Activated CD4-positive, alpha-beta T cell treated with anti-CD3 and anti-CD28 coated beads for 24 hours (primary cell): ENCODE results near the gene STK40.

Source experiments
- DNase-seq, 2 donors: peaks; one replicate each; pipeline ENCODE4 v3.0.0-alpha.2; 2020; ENCODE audit warnings: low read depth in 2 of 2

STK40 gene

GRCh38 chr1:36397378-36398230, 11.9 kb upstream of the STK40 start, which contains the start of gene LSM10:
LSM10 (minus strand) TSS chr1:36397908; CDS start chr1:36394129, 3,779 bp downstream.
- peak; percentile 81 to 90 for DNase-seq

GRCh38 chr1:36397083-36397377, 11.3 kb upstream of the STK40 start:
- no peak for DNase-seq

GRCh38 chr1:36396359-36396758, 10.6 kb upstream of the STK40 start:
- DNase-seq = no peak

- no peak for DNase-seq
Measured at GRCh38 chr1:36393686-36394085, 8.0 kb upstream of the STK40 start.

- no peak for DNase-seq
Measured at GRCh38 chr1:36392836-36393235, 7.1 kb upstream of the STK40 start.

GRCh38 chr1:36391271-36391670, 5.5 kb upstream of the STK40 start:
- DNase-seq = no peak

GRCh38 chr1:36390411-36390810, 4.7 kb upstream of the STK40 start:
- no peak for DNase-seq

GRCh38 chr1:36389999-36390398, 4.3 kb upstream of the STK40 start:
- no peak for DNase-seq

GRCh38 chr1:36389261-36389660, 3.5 kb upstream of the STK40 start:
- DNase-seq = no peak

GRCh38 chr1:36387141-36387949, 1.6 kb upstream of the STK40 start:
- DNase-seq = no peak

GRCh38 chr1:36386265-36387140, 779 bp upstream of the STK40 start:
- peak; percentile 77 to 89 for DNase-seq

GRCh38 chr1:36384542-36385409, 948 bp downstream of the STK40 start:
- DNase-seq = no peak

- DNase-seq = no peak
Measured at GRCh38 chr1:36383240-36383639, 2.5 kb downstream of the STK40 start.

- DNase-seq = no peak
Measured at GRCh38 chr1:36382669-36383068, 3.1 kb downstream of the STK40 start.

- no peak for DNase-seq
Measured at GRCh38 chr1:36382231-36382630, 3.5 kb downstream of the STK40 start.

GRCh38 chr1:36381405-36381804, 4.3 kb downstream of the STK40 start:
- no peak for DNase-seq

- no peak for DNase-seq
Measured at GRCh38 chr1:36380782-36381181, 4.9 kb downstream of the STK40 start.

- DNase-seq = no peak
Measured at GRCh38 chr1:36380143-36380619, 5.5 kb downstream of the STK40 start.

GRCh38 chr1:36377791-36378492, 7.8 kb downstream of the STK40 start:
- DNase-seq = no peak

- no peak for DNase-seq
Measured at GRCh38 chr1:36372617-36373016, 13.1 kb downstream of the STK40 start.
